ENCODE results near the gene TRIM7. TPM values are rescaled to one million over a fixed set of nuclear protein-coding genes. Genes with fewer than 3 reads are reported as not detected.

Gene TRIM7
- total RNA-seq, 1 donor from 2014 or later = not detected

GRCh38 chr5:181239062-181239663 is 34.2 kb upstream of the TRIM7 start:
- peaks cover 21% of the 10 kb centered on the region for H3K4me1 Mint-ChIP-seq (ENCODE audit: unreplicated experiment)
- peaks cover 13% of the 10 kb centered on the region for H3K27me3 Mint-ChIP-seq (ENCODE audit: unreplicated experiment)
- TF ChIP-seq CTCF (IDR thresholded peaks at IDR 0.05; ENCODE audit: unreplicated experiment) = no peak
- H3K9me3 Mint-ChIP-seq (ENCODE audit: unreplicated experiment) = no peaks in the 10 kb centered on the region
- peak overlapping the region; percentile 63 for H3K4me3 Mint-ChIP-seq (ENCODE audit: unreplicated experiment)
- H3K36me3 Mint-ChIP-seq (ENCODE audit: low read depth, unreplicated experiment) = peaks cover 55% of the 10 kb centered on the region
- no peak for DNase-seq (ENCODE audit: low spot score)
- no peak overlapping the region for H3K27ac Mint-ChIP-seq (ENCODE audit: unreplicated experiment)

- no peak overlapping the region for H3K27ac Mint-ChIP-seq (ENCODE audit: unreplicated experiment)
- no peak for DNase-seq (ENCODE audit: low spot score)
- no peaks in the 10 kb centered on the region for H3K9me3 Mint-ChIP-seq (ENCODE audit: unreplicated experiment)
- H3K27me3 Mint-ChIP-seq (ENCODE audit: unreplicated experiment) = peaks cover 13% of the 10 kb centered on the region
- peaks cover 56% of the 10 kb centered on the region for H3K36me3 Mint-ChIP-seq (ENCODE audit: low read depth, unreplicated experiment)
- H3K4me3 Mint-ChIP-seq (ENCODE audit: unreplicated experiment) = peak overlapping the region; percentile 57
- TF ChIP-seq CTCF (IDR thresholded peaks at IDR 0.05; ENCODE audit: unreplicated experiment) = no peak
- peaks cover 18% of the 10 kb centered on the region for H3K4me1 Mint-ChIP-seq (ENCODE audit: unreplicated experiment)
Observed at GRCh38 chr5:181237729-181238385, 32.9 kb upstream of the TRIM7 start.

GRCh38 chr5:181236954-181237641 is 32.1 kb upstream of the TRIM7 start:
- Mint-ChIP-seq H3K27me3 (ENCODE audit: unreplicated experiment) (peaks cover 11% of the 10 kb centered on the region), H3K36me3 (ENCODE audit: low read depth, unreplicated experiment) (peaks cover 55% of the 10 kb centered on the region), H3K9me3 (ENCODE audit: unreplicated experiment) (no peaks in the 10 kb centered on the region), H3K4me3 (ENCODE audit: unreplicated experiment) (peak overlapping the region; percentile 76), H3K4me1 (ENCODE audit: unreplicated experiment) (peaks cover 10% of the 10 kb centered on the region), H3K27ac (ENCODE audit: unreplicated experiment) (no peak overlapping the region)
- no peak for TF ChIP-seq CTCF (IDR thresholded peaks at IDR 0.05; ENCODE audit: unreplicated experiment)
- DNase-seq (ENCODE audit: low spot score) = no peak

DNA sequence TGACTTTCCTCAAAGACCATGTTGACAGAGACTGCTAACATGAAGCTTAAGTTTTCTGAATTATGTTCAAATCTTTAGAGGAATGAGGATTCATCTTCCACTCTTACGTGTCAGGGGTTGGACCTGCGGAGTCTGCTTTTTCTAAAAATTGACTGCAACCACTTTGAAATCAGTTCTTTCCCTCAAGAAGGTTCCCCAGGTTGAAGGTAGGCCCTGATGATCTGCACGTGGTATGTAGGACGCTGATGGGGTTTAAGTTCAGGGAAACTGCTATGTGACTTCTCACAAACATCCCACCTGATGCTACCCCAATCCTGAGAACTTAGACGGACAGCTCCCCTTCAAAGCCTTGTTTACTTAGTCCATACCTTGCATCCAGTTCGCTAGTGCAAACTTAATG is 31.5 kb upstream of the TRIM7 start:
- Mint-ChIP-seq H3K9me3 (ENCODE audit: unreplicated experiment) (no peaks in the 10 kb centered on the region), H3K27me3 (ENCODE audit: unreplicated experiment) (peaks cover 11% of the 10 kb centered on the region), H3K4me1 (ENCODE audit: unreplicated experiment) (peaks cover 4% of the 10 kb centered on the region), H3K27ac (ENCODE audit: unreplicated experiment) (no peak overlapping the region), H3K36me3 (ENCODE audit: low read depth, unreplicated experiment) (peaks cover 54% of the 10 kb centered on the region), H3K4me3 (ENCODE audit: unreplicated experiment) (peak overlapping the region; percentile 76)
- no peak for TF ChIP-seq CTCF (IDR thresholded peaks at IDR 0.05; ENCODE audit: unreplicated experiment)
- DNase-seq (ENCODE audit: low spot score) = no peak

Data from endothelial cell (in vitro differentiated cells).